Smooth muscle cell (in vitro differentiated cells): ENCODE results near the gene TMEM107. TPM values are rescaled to one million over a fixed set of nuclear protein-coding genes. Genes with fewer than 3 reads are reported as not detected.

Experiments used
- DNase-seq: peaks from one replicate; lab custom pipeline; 2025; ENCODE audit not compliant: unreplicated experiment; lab: John Stamatoyannopoulos, UW
- H2AFZ ChIP-seq: fragments of 200-600 bp; sonication (generic); 2 replicates; pipeline ENCODE4 v1.6.0; 2016; ENCODE audit warnings: antibody characterized with exemption, low read depth, mild to moderate bottlenecking
- H3F3A ChIP-seq: fragments of 200-600 bp; sonication (generic); 2 replicates; pipeline ENCODE4 v1.6.0; 2017; ENCODE audit warnings: antibody characterized with exemption, low read depth
- H3K27ac ChIP-seq: fragments of 200-600 bp; sonication (generic); 2 replicates; pipeline ENCODE4 v1.5.1; 2016; ENCODE audit warnings: low read depth, mild to moderate bottlenecking
- H3K27me3 ChIP-seq: fragments of 200-600 bp; sonication (generic); 2 replicates; pipeline ENCODE4 v1.6.1; 2016; ENCODE audit warnings: low read depth, mild to moderate bottlenecking
- H3K36me3 ChIP-seq: fragments of 200-600 bp; sonication (generic); 2 replicates; pipeline ENCODE4 v1.5.1; 2016; ENCODE audit warnings: low read depth
- H3K4me1 ChIP-seq: fragments of 200-600 bp; sonication (generic); 2 replicates; pipeline ENCODE4 v1.5.1; 2016; ENCODE audit warnings: low read depth
- H3K4me2 ChIP-seq: fragments of 200-600 bp; sonication (generic); 2 replicates; pipeline ENCODE4 v1.6.0; 2016; ENCODE audit warnings: mild to moderate bottlenecking
- H3K4me3 ChIP-seq: fragments of 200-600 bp; sonication (generic); 2 replicates; pipeline ENCODE4 v1.5.1; 2016; ENCODE audit warnings: mild to moderate bottlenecking
- H3K79me2 ChIP-seq: fragments of 200-600 bp; sonication (generic); 2 replicates; pipeline ENCODE4 v1.6.0; 2016; ENCODE audit warnings: low read depth, mild to moderate bottlenecking
- H3K9ac ChIP-seq: fragments of 200-600 bp; sonication (generic); 2 replicates; pipeline ENCODE4 v1.6.0; 2016; ENCODE audit warnings: low read depth
- H3K9me3 ChIP-seq: fragments of 200-600 bp; sonication (generic); replicated peaks from 2 replicates; pipeline ENCODE4 v1.5.1; 2016; ENCODE audit warnings: low read depth
- H4K20me1 ChIP-seq: fragments of 200-600 bp; sonication (generic); 2 replicates; pipeline ENCODE4 v1.6.0; 2016; ENCODE audit warnings: low read depth
- CTCF ChIP-seq: fragments of 200-600 bp; sonication (generic); IDR thresholded peaks from 2 replicates; pipeline ENCODE4 v1.5.1; 2017; ENCODE audit warnings: borderline replicate concordance, mild to moderate bottlenecking, antibody characterized with exemption; ENCODE audit not compliant: insufficient read depth, poor library complexity, severe bottlenecking
- WGBS: methylation state at CpG from one replicate; pipeline ENCODE4 v1.1.7; 2016; ENCODE audit warnings: low lambda C conversion rate; 5-methylcytosine and 5-hydroxymethylcytosine counted together
- polyA plus RNA-seq: library from polyadenylated mRNA; unstranded; fragments of >200 nt; fragmentation: Nextera tagmentation; extraction: Ambion mirVana; gene quantifications from 2 replicates; pipeline ENCODE4 v1.2.1, GENCODE V29; 2016
- total RNA-seq: library from RNA; depleted of rRNA; stranded (reverse); fragments of >200 nt; gene quantifications from 2 replicates; pipeline ENCODE4 v1.2.3, GENCODE V29; 2014

The TMEM107 gene
- total and polyA plus RNA-seq, 2 experiments from 2014 or later = 36.0 to 66.7 TPM

- Histone ChIP-seq H3K9ac (peak overlapping the region; percentile 94), H3K36me3 (peaks cover 5% of the 10 kb centered on the region), H3K4me1 (peaks cover 17% of the 10 kb centered on the region), H3K9me3 (no peaks in the 10 kb centered on the region), H2AFZ (no peak overlapping the region), H3K79me2 (peaks cover 10% of the 10 kb centered on the region), H3K4me2 (peak overlapping the region; percentile 95), H3K27me3 (no peaks in the 10 kb centered on the region), H4K20me1 (peaks cover 55% of the 10 kb centered on the region), H3K4me3 (peak overlapping the region; percentile 79), H3F3A (peaks cover 10% of the 10 kb centered on the region), H3K27ac (peak overlapping the region; percentile 99)
- DNase-seq = peak; percentile 38
- 35% methylated on average over 13 of the region's 13 CpGs for WGBS
- TF ChIP-seq CTCF = no peak
Measured at GRCh38 chr17:8153525-8153956, 22.6 kb downstream of the TMEM107 start.

- TF ChIP-seq CTCF = no peak
- 85% methylated on average over 7 of the region's 7 CpGs for WGBS
Measured at GRCh38 chr17:8153031-8153451, 23.1 kb downstream of the TMEM107 start.

GRCh38 chr17:8152112-8152775, 23.9 kb downstream of the TMEM107 start, which contains the start of gene PER1:
TSS of gene PER1 (minus strand) at chr17:8152404. CDS start at chr17:8150706, 1,698 bp downstream.
- H3K9ac ChIP-seq = peak within 1 kb of the TSS; percentile 97
- H3K9me3 ChIP-seq = no peaks in the 10 kb centered on the region
- H2AFZ ChIP-seq = no peak within 1 kb of the TSS
- WGBS = 8% methylated on average over 42 of the region's 42 CpGs
- peaks cover 10% of the 10 kb centered on the region for H3F3A ChIP-seq
- DNase-seq = peak; percentile 88
- H3K4me2 ChIP-seq = peak within 1 kb of the TSS; percentile 95
- no peak for TF ChIP-seq CTCF
- no peaks in the 10 kb centered on the region for H3K27me3 ChIP-seq
- H3K4me1 ChIP-seq = peaks cover 17% of the 10 kb centered on the region
- peaks cover 10% of the 10 kb centered on the region for H3K79me2 ChIP-seq
- peaks cover 68% of the 10 kb centered on the region for H4K20me1 ChIP-seq
- H3K36me3 ChIP-seq = peaks cover 5% of the 10 kb centered on the region
- peak within 1 kb of the TSS; percentile 99 for H3K27ac ChIP-seq
- H3K4me3 ChIP-seq = peak within 1 kb of the TSS; percentile 79

More at GRCh38 chr17:8153031-8153451, 23.1 kb downstream of the TMEM107 start:
- H3F3A ChIP-seq = peaks cover 10% of the 10 kb centered on the region
- H3K27ac ChIP-seq = peak overlapping the region; percentile 99
- H3K4me3 ChIP-seq = peak overlapping the region; percentile 79
- H3K79me2 ChIP-seq = peaks cover 10% of the 10 kb centered on the region
- peak overlapping the region; percentile 94 for H3K9ac ChIP-seq
- H3K4me1 ChIP-seq = peaks cover 17% of the 10 kb centered on the region
- no peaks in the 10 kb centered on the region for H3K27me3 ChIP-seq
- H4K20me1 ChIP-seq = peaks cover 60% of the 10 kb centered on the region
- no peak overlapping the region for H2AFZ ChIP-seq
- DNase-seq = no peak
- H3K36me3 ChIP-seq = peaks cover 5% of the 10 kb centered on the region
- no peaks in the 10 kb centered on the region for H3K9me3 ChIP-seq
- H3K4me2 ChIP-seq = peak overlapping the region; percentile 95
